ENCODE measurements around the gene ZNF219.
"Not testable (repeated sequence)": the region's sequence is repeated elsewhere in the genome, so short reads cannot be mapped to it uniquely, and the experiment has no call there.

The ZNF219 gene

DNA sequence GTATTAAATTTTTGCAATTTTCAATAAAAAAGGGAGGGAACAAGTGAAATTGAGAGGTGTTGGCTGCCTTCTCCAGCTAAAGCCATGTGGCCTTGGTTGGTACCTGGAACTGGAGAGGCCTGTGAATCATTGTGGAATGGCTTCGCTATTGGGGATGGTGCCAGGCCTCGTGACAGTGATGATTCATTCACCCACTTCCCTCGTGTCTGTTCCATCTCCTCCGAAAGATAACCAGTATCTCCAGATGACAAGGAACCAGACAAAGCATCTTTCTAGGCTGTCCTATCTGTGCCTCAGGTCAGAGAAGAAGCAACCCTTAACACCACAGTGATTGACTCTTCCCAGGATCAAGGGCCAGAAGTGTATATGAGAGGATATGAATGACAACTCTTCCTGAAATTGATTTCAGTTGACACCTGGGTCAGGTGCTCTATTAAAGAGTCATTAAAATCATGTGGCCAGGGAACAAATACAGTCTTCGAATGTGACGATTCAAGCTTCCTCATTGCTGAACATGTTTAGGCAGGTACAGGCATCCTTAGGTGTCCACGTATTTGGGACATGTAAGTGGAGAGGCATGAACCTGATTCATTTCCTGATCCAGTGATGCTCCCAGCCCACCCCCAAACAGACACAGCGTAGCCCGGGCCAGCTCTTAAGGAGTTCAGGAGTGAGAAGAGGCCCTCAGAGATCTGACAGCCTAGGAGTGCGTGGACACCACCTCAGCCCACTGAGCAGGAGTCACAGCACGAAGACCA lies 56.6 kb downstream of the ZNF219 start, which contains the start of gene RNASE7:
Gene RNASE7, plus strand, starts transcription at position 687 of the 758 bp plus-strand sequence. CDS start 631 bp downstream, outside the sequence.
- no peak for DNase-seq

DNA sequence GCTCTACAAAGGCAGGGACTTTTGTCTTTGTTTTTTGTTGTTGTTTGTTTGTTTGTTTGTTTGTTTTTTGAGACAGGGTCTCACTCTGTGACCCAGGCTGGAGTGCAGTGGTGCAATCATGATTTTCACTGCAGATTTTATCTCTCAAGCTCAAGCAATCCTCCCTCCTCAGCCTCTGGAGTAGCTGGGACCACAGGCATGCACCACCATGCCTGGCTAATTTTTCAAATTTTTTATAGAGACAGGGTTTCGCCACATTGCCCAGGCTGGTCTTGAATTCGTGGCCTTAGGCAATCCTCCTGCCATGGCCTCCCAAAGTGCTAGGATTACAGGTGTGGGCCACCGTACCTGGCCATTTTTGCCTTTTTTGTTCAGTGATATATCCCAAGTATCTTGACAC lies 57.5 kb downstream of the ZNF219 start:
- DNase-seq = not testable (repeated sequence)

DNA sequence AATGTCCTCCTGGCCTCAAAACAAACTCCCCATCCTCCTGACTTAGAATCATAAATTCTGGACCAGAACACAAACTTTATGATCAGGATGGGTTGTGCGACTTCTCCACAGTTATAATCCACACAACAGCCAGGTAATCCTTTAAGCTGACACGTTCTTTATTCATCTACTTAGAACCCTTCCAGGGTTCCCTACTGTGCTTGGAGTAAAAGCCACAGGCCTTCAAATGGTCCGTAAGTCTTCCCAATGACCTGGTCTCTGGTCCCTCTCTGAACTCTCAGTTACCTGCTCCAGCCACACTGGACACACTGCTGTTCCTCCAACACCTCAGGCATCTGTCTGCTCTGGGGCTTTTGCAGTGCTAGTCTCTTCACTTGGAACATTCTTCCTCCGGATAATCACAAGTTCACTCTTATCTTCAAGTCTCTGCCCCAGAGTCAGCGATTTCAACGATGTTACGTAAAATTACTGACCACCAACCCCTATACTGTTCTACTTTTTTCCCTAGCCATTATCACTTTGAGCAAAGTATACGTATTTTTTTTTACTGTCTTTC lies 58.0 kb downstream of the ZNF219 start:
- no peak for DNase-seq

Data from T-helper 9 cell (primary cell).